SK-N-SH treated with all-trans-retinoic acid at 6 μM for 48 hours (cell line): ENCODE results near the gene ALDH3B2.

Experiments used
- ATAC-seq: fragments of 200-7000 bp; cut with Tn5 transposase; 3 replicates; pipeline ENCODE4 v1.9.1; 2020; ENCODE audit warnings: mild to moderate bottlenecking, moderate library complexity
- ARNTL ChIP-seq: fragments of 450-650 bp; formaldehyde crosslinking; IDR thresholded peaks from 2 replicates; pipeline ENCODE4 v1.5.0; 2020; ENCODE audit warnings: low read depth, mild to moderate bottlenecking, moderate library complexity, borderline replicate concordance
- CREB5 ChIP-seq: fragments of 250-450 bp; sonication (Bioruptor Pico); IDR thresholded peaks from 2 replicates; pipeline ENCODE4 v1.5.1; 2020; ENCODE audit warnings: low read depth, mild to moderate bottlenecking, moderate library complexity
- CSDC2 ChIP-seq: fragments of 250-450 bp; sonication (Bioruptor Pico); IDR thresholded peaks from 2 replicates; pipeline ENCODE4 v1.5.0; 2020; ENCODE audit warnings: mild to moderate bottlenecking, moderate library complexity
- CSRNP3 ChIP-seq: fragments of 250-450 bp; sonication (Bioruptor Pico); IDR thresholded peaks from 2 replicates; pipeline ENCODE4 v1.5.1; 2021; ENCODE audit warnings: mild to moderate bottlenecking, moderate library complexity
- ESRRG ChIP-seq: fragments of 250-450 bp; sonication (Bioruptor Pico); IDR thresholded peaks from 2 replicates; pipeline ENCODE4 v1.6.1; 2021; ENCODE audit warnings: mild to moderate bottlenecking
- GLIS3 ChIP-seq: fragments of 250-450 bp; sonication (Bioruptor Pico); IDR thresholded peaks from 2 replicates; pipeline ENCODE4 v1.5.0; 2020; ENCODE audit warnings: mild to moderate bottlenecking, moderate library complexity
- OSR1 ChIP-seq: fragments of 250-450 bp; sonication (Bioruptor Pico); IDR thresholded peaks from 2 replicates; pipeline ENCODE4 v1.8.0; 2022; ENCODE audit warnings: moderate library complexity, mild to moderate bottlenecking, inconsistent platforms
- PATZ1 ChIP-seq: fragments of 250-450 bp; sonication (Bioruptor Pico); IDR thresholded peaks from 2 replicates; pipeline ENCODE4 v1.8.0; 2020; ENCODE audit warnings: mild to moderate bottlenecking, moderate library complexity, borderline replicate concordance
- POU6F1 ChIP-seq: fragments of 250-450 bp; sonication (Bioruptor Pico); IDR thresholded peaks from 2 replicates; pipeline ENCODE4 v1.8.0; 2021; ENCODE audit warnings: low read depth, mild to moderate bottlenecking, moderate library complexity, borderline replicate concordance
- PPARA ChIP-seq: fragments of 250-450 bp; sonication (Bioruptor Pico); IDR thresholded peaks from 2 replicates; pipeline ENCODE4 v1.5.0; 2020; ENCODE audit warnings: mild to moderate bottlenecking, borderline replicate concordance
- RARB ChIP-seq: fragments of 250-450 bp; sonication (Bioruptor Pico); IDR thresholded peaks from 2 replicates; pipeline ENCODE4 v1.8.0; 2021; ENCODE audit warnings: mild to moderate bottlenecking, moderate library complexity
- TCF4 ChIP-seq: fragments of 250-450 bp; sonication (Bioruptor Pico); IDR thresholded peaks from 2 replicates; pipeline ENCODE4 v1.8.0; 2021; ENCODE audit warnings: mild to moderate bottlenecking, moderate library complexity, borderline replicate concordance
- TSHZ2 ChIP-seq: fragments of 250-450 bp; sonication (Bioruptor Pico); IDR thresholded peaks from 2 replicates; pipeline ENCODE4 v1.5.0; 2020; ENCODE audit warnings: mild to moderate bottlenecking, moderate library complexity
- ZFP3 ChIP-seq: fragments of 250-450 bp; sonication (Bioruptor Pico); IDR thresholded peaks from 2 replicates; pipeline ENCODE4 v1.5.0; 2020; ENCODE audit warnings: mild to moderate bottlenecking, moderate library complexity
- ZFP30 ChIP-seq: fragments of 450-650 bp; formaldehyde crosslinking; IDR thresholded peaks from 2 replicates; pipeline ENCODE4 v1.5.0; 2022; ENCODE audit warnings: mild to moderate bottlenecking, moderate library complexity
- ZNF565 ChIP-seq: fragments of 450-650 bp; formaldehyde crosslinking; conservative IDR thresholded peaks from 2 replicates; pipeline ENCODE4 v1.5.0; 2020; ENCODE audit warnings: low read depth, mild to moderate bottlenecking, moderate library complexity
- ZNF70 ChIP-seq: fragments of 450-650 bp; formaldehyde crosslinking; IDR thresholded peaks from 2 replicates; pipeline ENCODE4 v1.5.0; 2020; ENCODE audit warnings: mild to moderate bottlenecking, moderate library complexity
- ZNF8 ChIP-seq: fragments of 450-650 bp; formaldehyde crosslinking; IDR thresholded peaks from 2 replicates; pipeline ENCODE4 v1.5.0; 2020; ENCODE audit warnings: mild to moderate bottlenecking, moderate library complexity

Gene ALDH3B2

GRCh38 chr11:67665541-67666302, 8.7 kb downstream of the ALDH3B2 start (continued):
- TF ChIP-seq PATZ1 (CRISPR knock-in tag): no peak
- no peak for TF ChIP-seq RARB (CRISPR knock-in tag)
- TF ChIP-seq CREB5 (CRISPR knock-in tag): no peak
- TF ChIP-seq ZNF565: no peak
- no peak for TF ChIP-seq POU6F1 (CRISPR knock-in tag)
- no peak for TF ChIP-seq ARNTL (CRISPR knock-in tag)
- TF ChIP-seq, all 23 proteins: peak for 0

GRCh38 chr11:67664696-67665540, 9.5 kb downstream of the ALDH3B2 start:
- no peak for TF ChIP-seq ZNF70 (CRISPR knock-in tag)
- TF ChIP-seq CSRNP3 (CRISPR knock-in tag): no peak
- TF ChIP-seq CSDC2 (CRISPR knock-in tag): no peak
- ATAC-seq: no peak

- ATAC-seq: no peak
- no peak for TF ChIP-seq ESRRG (CRISPR knock-in tag)
- no peak for TF ChIP-seq GLIS3 (CRISPR knock-in tag)
- TF ChIP-seq OSR1 (CRISPR knock-in tag): no peak
- no peak for TF ChIP-seq ARNTL (CRISPR knock-in tag)
- no peak for TF ChIP-seq ZNF8 (CRISPR knock-in tag)
- TF ChIP-seq ZFP30 (CRISPR knock-in tag): no peak
Observed at GRCh38 chr11:67664213-67664585, 10.2 kb downstream of the ALDH3B2 start.

- ATAC-seq: no peak
- TF ChIP-seq RARB (CRISPR knock-in tag): no peak
- no peak for TF ChIP-seq ZNF8 (CRISPR knock-in tag)
- TF ChIP-seq OSR1 (CRISPR knock-in tag): no peak
- no peak for TF ChIP-seq ZFP3 (CRISPR knock-in tag)
- no peak for TF ChIP-seq POU6F1 (CRISPR knock-in tag)
- TF ChIP-seq TSHZ2 (CRISPR knock-in tag): no peak
- TF ChIP-seq ARNTL (CRISPR knock-in tag): no peak
- no peak for TF ChIP-seq ZNF565
- TF ChIP-seq PPARA (CRISPR knock-in tag): no peak
- no peak for TF ChIP-seq PATZ1 (CRISPR knock-in tag)
- TF ChIP-seq TCF4 (CRISPR knock-in tag): no peak
Observed at GRCh38 chr11:67663532-67664212, 10.8 kb downstream of the ALDH3B2 start.
